Sigmoid colon (tissue), 4 donors: ENCODE results near the gene GSAP.

Source experiments
- CTCF ChIP-seq, 4 experiments: fragments of 450-650 bp in 3 of 4; fragments of 200-600 bp in 1 of 4; IDR thresholded peaks; one replicate each; pipeline ENCODE4 v1.5.1; 2016 to 2019; ENCODE audit warnings: antibody characterized with exemption in 4 of 4, mild to moderate bottlenecking in 3 of 4, moderate library complexity in 2 of 4
- EP300 ChIP-seq, 4 donors: sonication (generic); formaldehyde crosslinking; IDR thresholded peaks; one replicate each; pipeline ENCODE4 v1.6.1; 2017; ENCODE audit warnings: antibody characterized with exemption in 4 of 4
- POLR2AphosphoS5 ChIP-seq, 4 donors: sonication (generic); formaldehyde crosslinking; IDR thresholded peaks; one replicate each; pipeline ENCODE4 v1.6.1; 2017; ENCODE audit warnings: antibody characterized with exemption in 4 of 4

DNA sequence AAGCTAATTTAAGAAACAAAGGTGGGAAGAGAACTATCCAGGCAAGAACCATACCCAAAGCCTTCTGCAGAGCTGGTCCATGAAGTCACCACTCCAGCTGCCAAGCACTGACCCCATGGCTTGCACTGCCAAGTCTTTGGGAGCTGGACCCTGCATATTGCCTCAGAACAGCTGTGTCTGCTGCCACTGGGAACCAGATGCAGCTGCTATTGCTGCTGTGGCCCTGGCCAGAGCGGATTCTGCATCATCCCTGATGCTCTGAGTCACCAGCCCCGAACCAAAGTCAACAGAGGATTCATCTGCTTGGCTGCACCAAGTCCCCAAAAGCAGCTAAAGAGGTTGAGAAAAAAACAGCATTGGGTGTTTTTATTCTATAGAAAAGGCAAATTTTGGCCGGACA is 39.2 kb upstream of the GSAP start:
- TF ChIP-seq EP300 (IDR thresholded peaks at IDR 0.05), result no peak
- TF ChIP-seq CTCF (IDR thresholded peaks at IDR 0.05), result no peak
- no peak for TF ChIP-seq POLR2AphosphoS5 (IDR thresholded peaks at IDR 0.05)
